ENCODE results near the gene DAP3.

The DAP3 gene

DNA sequence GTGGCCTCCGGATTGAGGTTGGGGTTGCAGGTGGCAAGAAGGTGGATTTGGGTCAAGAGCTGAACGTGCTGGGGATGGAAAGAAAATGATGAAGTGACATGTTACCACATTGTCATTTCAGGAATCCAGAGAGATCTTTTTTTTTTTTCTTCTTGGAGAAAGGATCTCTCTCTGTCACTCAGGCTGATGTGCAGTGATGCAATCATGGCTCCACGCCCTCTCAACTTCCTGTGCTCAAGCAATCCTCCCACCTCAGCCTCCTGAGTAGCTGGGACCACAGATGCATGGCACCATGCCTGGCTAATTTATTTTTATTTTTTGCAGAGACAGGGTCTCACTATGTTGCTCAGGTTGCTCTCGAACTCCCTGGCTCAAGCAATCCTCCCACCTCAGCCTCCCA lies 87.5 kb downstream of the DAP3 start:
- no peak for DNase-seq (ENCODE audit: low read depth)

DNA sequence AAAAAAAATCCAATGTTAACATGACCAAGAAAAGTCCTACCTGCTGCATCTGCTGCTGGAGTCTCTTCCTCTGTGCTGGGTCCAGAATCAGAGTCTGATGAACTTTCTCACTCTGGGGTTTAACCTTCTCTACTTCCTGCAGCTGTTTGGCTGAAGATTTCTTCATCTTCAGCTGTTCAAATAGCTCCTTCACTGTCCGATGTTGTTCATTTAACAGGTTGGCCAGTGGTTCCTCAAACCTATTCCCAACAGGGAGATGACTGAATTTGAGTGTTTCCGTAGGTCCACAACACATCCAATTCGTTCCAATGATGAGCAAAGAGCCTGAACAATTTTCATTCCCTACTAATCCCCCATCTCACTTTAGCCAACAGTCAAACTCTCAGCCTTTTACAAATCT lies 88.7 kb downstream of the DAP3 start:
- DNase-seq (ENCODE audit: low read depth) = no peak

Data from HS-27A (cell line).